ENCODE data around the gene RNGTT. TPM values are rescaled to one million over a fixed set of nuclear protein-coding genes. Genes with fewer than 3 reads are reported as not detected.

The RNGTT gene
- total RNA-seq, 1 experiment from 2014 or later: 34.8 TPM

Other genes starting within 250 kb of the RNGTT start
- 30.0 and 49.6 TPM in 2 replicates for gene PNRC1, start 117.1 kb upstream of the RNGTT start, total RNA-seq (2014; rRNA removed; shearing (Covaris generic))
- 4.6 and 8.2 TPM in 2 replicates for gene SRSF12, start 154.5 kb upstream of the RNGTT start, total RNA-seq (2014; rRNA removed; shearing (Covaris generic))
- gene PM20D2, start 182.4 kb upstream of the RNGTT start, total RNA-seq (2014; rRNA removed; shearing (Covaris generic)): 22.4 and 42.2 TPM in 2 replicates